ENCODE measurements around the gene FOXO3. TPM values are rescaled to one million over a fixed set of nuclear protein-coding genes. Genes with fewer than 3 reads are reported as not detected.
"Not testable (repeated sequence)": the region's sequence is repeated elsewhere in the genome, so short reads cannot be mapped to it uniquely, and the experiment has no call there.

FOXO3 gene
- total and polyA plus RNA-seq, 3 experiments from 2014 or later = 14.1 to 31.1 (median 15.0) TPM

DNA sequence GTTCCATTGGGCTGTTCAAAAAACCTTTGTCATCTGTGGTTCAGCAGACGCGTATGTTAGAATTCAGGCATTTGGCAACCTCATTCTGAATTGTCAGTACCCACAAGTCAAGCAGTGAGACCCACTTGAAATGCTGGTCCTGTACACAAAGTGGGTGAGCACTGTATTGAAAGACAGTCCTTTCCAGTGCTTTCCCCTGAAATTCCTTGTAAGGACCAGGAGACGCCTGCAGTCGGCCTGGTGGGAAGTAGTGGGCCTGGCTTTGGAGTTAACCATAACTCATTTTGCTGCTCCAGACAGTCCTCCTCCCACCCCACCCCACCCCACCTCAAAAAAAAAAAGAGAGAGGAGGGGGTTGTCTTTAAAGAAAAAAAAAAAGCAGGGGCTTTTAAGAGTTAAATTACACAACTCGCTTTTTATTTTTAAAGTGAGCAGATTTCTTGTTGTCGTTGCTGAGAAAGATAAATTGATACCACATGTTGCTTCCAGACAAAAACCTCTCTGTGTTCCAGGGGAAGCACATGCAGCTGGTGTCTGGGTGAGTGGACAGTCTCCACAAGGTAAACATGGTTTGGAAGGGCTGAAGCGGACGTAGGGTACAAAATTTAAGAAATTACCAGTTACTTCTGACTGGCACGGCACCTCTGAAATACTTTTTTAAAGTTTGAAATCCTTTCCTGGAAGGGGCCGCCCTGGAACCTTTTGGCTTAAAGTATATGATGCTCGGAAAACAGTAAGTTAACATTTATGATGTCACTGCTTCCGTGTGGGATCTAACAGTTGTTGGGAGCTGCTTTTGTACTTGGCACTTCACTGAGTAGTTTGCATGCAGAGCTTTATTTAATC, 95.3 kb downstream of the FOXO3 start:
- no peak for DNase-seq

DNA sequence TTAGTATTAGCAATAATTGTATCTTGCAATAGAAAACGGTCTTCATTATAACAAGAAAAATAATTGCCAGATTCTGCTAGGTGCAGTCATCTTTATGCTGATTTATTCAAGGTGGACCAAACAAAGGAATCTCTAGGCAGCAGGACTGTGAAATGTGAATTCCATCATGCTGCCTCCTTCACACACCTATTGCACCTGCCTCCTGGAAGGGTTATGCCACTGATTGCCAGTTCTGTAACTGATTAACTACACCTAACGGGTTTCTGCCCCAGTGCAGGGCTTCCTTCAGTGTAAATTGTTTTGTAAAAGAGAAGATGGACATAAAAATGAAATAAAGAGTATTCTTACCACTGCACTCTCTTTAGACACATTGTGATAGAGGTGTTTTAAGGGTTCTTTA, 96.1 kb downstream of the FOXO3 start:
- peaks cover 45 to 79% (median 72%) of the 10 kb centered on the region in 3 donors for H3K4me1 Mint-ChIP-seq
- H3K4me3 Mint-ChIP-seq = no peak overlapping the region
- Histone ChIP-seq H3K4me1 (ENCODE audit: insufficient read depth, low read length) (peaks cover 6% of the 10 kb centered on the region), H3K36me3 (ENCODE audit: insufficient read depth, low read length) (no peaks in the 10 kb centered on the region), H3K27me3 (ENCODE audit: insufficient read depth, low read length, poor library complexity, severe bottlenecking) (no peaks in the 10 kb centered on the region), H3K27ac (ENCODE audit: low read depth, low read length) (no peak overlapping the region), H3K4me3 (ENCODE audit: low read length) (no peak overlapping the region), H3K9me3 (ENCODE audit: low read length) (no peaks in the 10 kb centered on the region)
- no peak overlapping the region for H3K27ac Mint-ChIP-seq
- POLR2A ChIA-PET = no interaction called here
- CTCF ChIA-PET = no interaction called here
- peaks cover 0 to 1% (median 0%) of the 10 kb centered on the region in 3 donors for H3K36me3 Mint-ChIP-seq
- no peaks in the 10 kb centered on the region for H3K27me3 Mint-ChIP-seq
- no peak for DNase-seq
- H3K9me3 Mint-ChIP-seq = no peaks in the 10 kb centered on the region

More for the DNA sequence above, 95.3 kb downstream of the FOXO3 start:
- Mint-ChIP-seq H3K4me1 (peaks cover 48 to 83% (median 72%) of the 10 kb centered on the region in 3 donors), H3K9me3 (no peaks in the 10 kb centered on the region), H3K36me3 (peaks cover 0 to 1% (median 0%) of the 10 kb centered on the region in 3 donors), H3K27ac (peak overlapping the region in 1 of 8 donors; percentile 75), H3K4me3 (peak overlapping the region in 1 of 7 donors; percentile 51), H3K27me3 (no peaks in the 10 kb centered on the region)
- Histone ChIP-seq H3K4me3 (ENCODE audit: low read length) (no peak overlapping the region), H3K4me1 (ENCODE audit: insufficient read depth, low read length) (peaks cover 6% of the 10 kb centered on the region), H3K36me3 (ENCODE audit: insufficient read depth, low read length) (no peaks in the 10 kb centered on the region), H3K27me3 (ENCODE audit: insufficient read depth, low read length, poor library complexity, severe bottlenecking) (no peaks in the 10 kb centered on the region), H3K27ac (ENCODE audit: low read depth, low read length) (no peak overlapping the region), H3K9me3 (ENCODE audit: low read length) (no peaks in the 10 kb centered on the region)
- CTCF ChIA-PET = no interaction called here
- POLR2A ChIA-PET = no interaction called here

DNA sequence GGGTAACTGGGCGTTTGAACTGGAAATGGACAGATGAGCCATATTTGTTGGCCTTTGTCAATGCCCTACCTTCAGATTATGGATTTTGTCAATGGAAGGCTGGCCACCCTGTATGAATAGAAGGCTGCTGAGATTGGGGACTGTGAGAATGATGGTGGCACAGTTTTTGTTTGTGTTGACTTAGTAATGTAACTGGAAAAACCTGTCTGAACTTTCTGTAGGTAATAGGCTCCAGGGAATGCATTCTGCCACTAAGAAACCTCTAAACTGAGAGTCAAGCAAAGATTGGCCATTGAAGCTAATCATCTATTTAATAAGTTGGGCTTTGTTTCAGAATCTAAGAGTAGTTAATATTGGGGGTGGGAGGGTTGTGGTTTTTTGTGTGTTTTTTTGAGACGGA, 97.5 kb downstream of the FOXO3 start:
- Mint-ChIP-seq H3K36me3 (peaks cover 0 to 9% (median 1%) of the 10 kb centered on the region in 3 donors), H3K9me3 (no peaks in the 10 kb centered on the region), H3K27ac (peak overlapping the region in 1 of 8 donors; percentile 70), H3K27me3 (no peaks in the 10 kb centered on the region), H3K4me3 (no peak overlapping the region), H3K4me1 (peaks cover 36 to 71% (median 67%) of the 10 kb centered on the region in 3 donors)
- Histone ChIP-seq H3K27ac (ENCODE audit: low read depth, low read length) (no peak overlapping the region), H3K4me1 (ENCODE audit: insufficient read depth, low read length) (peaks cover 6% of the 10 kb centered on the region), H3K9me3 (ENCODE audit: low read length) (no peaks in the 10 kb centered on the region), H3K4me3 (ENCODE audit: low read length) (no peak overlapping the region), H3K27me3 (ENCODE audit: insufficient read depth, low read length, poor library complexity, severe bottlenecking) (no peaks in the 10 kb centered on the region), H3K36me3 (ENCODE audit: insufficient read depth, low read length) (no peaks in the 10 kb centered on the region)
- ChIA-PET POLR2A (no interaction called here), CTCF (interaction anchor here (1.1 kb wide), 1 partner anchor 9 kb away, joined by 3 read pairs; no protein-coding TSS in a partner anchor)
- no peak for DNase-seq

DNA sequence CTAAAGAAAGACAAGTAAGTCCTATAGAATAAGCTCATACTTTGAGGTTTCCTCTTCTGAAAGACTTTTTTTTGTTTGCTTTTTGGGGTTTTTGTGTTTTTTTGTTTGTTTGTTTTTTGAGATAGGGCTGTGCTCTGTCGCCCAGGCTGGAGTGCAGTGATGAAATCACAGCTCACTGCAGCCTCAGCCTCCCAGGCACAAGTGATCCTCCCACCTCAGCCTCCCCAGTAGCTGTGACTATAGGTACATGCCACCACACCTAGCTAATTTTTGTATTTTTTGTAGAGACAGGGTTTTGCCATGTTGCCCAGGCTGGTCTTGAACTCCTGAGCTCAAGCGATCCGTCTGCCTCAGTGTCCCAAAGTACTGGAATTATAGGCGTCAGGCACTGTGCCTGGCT, 98.1 kb downstream of the FOXO3 start:
- H3K27me3 Mint-ChIP-seq; H3K4me1 ChIP-seq (ENCODE audit: insufficient read depth, low read length); H3K4me3 Mint-ChIP-seq; POLR2A ChIA-PET; H3K4me3 ChIP-seq (ENCODE audit: low read length); H3K9me3 ChIP-seq (ENCODE audit: low read length); H3K9me3 Mint-ChIP-seq; H3K27ac Mint-ChIP-seq; H3K27me3 ChIP-seq (ENCODE audit: insufficient read depth, low read length, poor library complexity, severe bottlenecking); DNase-seq; H3K36me3 ChIP-seq (ENCODE audit: insufficient read depth, low read length); H3K27ac ChIP-seq (ENCODE audit: low read depth, low read length): not testable (repeated sequence)
- CTCF ChIA-PET = interaction anchor here (1.1 kb wide), 1 partner anchor 8 kb away, joined by 3 read pairs; no protein-coding TSS in a partner anchor
- Mint-ChIP-seq H3K4me1 (peaks cover 30 to 64% (median 61%) of the 10 kb centered on the region in 3 donors), H3K36me3 (peaks cover 0 to 14% (median 1%) of the 10 kb centered on the region in 3 donors)

DNA sequence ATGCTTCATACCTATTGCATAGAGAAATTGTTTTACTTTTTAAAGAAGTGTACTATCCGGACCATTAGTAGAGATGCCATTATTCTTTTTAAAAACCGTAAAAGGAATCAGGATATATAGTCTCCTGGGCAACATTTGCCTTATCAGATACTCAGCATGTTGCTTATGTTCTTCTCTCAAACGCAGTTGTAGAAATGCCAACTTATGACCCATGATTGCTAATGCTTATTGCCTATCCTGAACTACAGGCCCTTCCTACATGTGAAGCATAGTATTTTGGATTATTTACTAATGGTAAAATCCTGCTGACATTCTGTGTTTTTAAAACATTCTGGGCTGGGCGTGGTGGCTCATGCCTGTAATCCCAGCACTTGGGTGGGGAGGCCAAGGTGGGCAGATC, 99.5 kb downstream of the FOXO3 start:
- H3K36me3 Mint-ChIP-seq = peaks cover 0 to 24% (median 8%) of the 10 kb centered on the region in 3 donors
- peaks cover 27 to 54% (median 54%) of the 10 kb centered on the region in 3 donors for H3K4me1 Mint-ChIP-seq
- Histone ChIP-seq H3K4me3 (ENCODE audit: low read length) (no peak overlapping the region), H3K36me3 (ENCODE audit: insufficient read depth, low read length) (no peaks in the 10 kb centered on the region), H3K27ac (ENCODE audit: low read depth, low read length) (no peak overlapping the region), H3K27me3 (ENCODE audit: insufficient read depth, low read length, poor library complexity, severe bottlenecking) (no peaks in the 10 kb centered on the region), H3K9me3 (ENCODE audit: low read length) (no peaks in the 10 kb centered on the region), H3K4me1 (ENCODE audit: insufficient read depth, low read length) (no peaks in the 10 kb centered on the region)
- ChIA-PET POLR2A (no interaction called here), CTCF (no interaction called here)
- H3K27ac Mint-ChIP-seq = no peak overlapping the region
- H3K9me3 Mint-ChIP-seq = no peaks in the 10 kb centered on the region
- no peak overlapping the region for H3K4me3 Mint-ChIP-seq
- no peaks in the 10 kb centered on the region for H3K27me3 Mint-ChIP-seq
- DNase-seq = no peak

DNA sequence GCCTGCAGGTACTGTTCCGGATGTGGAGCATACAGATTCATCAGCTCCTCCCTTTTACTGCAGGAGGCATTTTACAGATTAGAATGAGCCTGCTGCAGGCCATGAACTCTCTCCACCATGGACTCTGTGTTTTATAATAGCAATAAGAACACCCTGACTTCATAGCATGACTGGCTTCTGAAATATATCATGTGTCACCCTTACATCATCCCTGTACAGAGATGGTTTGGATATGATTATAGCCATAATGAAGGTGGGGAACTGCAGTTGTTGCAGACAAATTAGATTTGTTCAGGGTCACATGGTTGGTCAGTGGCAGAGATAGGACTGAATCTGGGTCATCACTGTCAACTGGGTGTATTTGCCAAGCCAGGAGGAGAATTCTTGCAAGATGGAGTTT, 100.7 kb downstream of the FOXO3 start:
- Mint-ChIP-seq H3K4me1 (peaks cover 27 to 55% (median 54%) of the 10 kb centered on the region in 3 donors), H3K27me3 (no peaks in the 10 kb centered on the region), H3K4me3 (no peak overlapping the region), H3K27ac (no peak overlapping the region), H3K9me3 (no peaks in the 10 kb centered on the region), H3K36me3 (peaks cover 0 to 27% (median 8%) of the 10 kb centered on the region in 3 donors)
- no peaks in the 10 kb centered on the region for H3K27me3 ChIP-seq (ENCODE audit: insufficient read depth, low read length, poor library complexity, severe bottlenecking)
- ChIA-PET CTCF (no interaction called here), POLR2A (no interaction called here)
- H3K4me3 ChIP-seq (ENCODE audit: low read length) = no peak overlapping the region
- H3K4me1 ChIP-seq (ENCODE audit: insufficient read depth, low read length) = no peaks in the 10 kb centered on the region
- no peak overlapping the region for H3K27ac ChIP-seq (ENCODE audit: low read depth, low read length)
- no peaks in the 10 kb centered on the region for H3K9me3 ChIP-seq (ENCODE audit: low read length)
- no peak for DNase-seq
- H3K36me3 ChIP-seq (ENCODE audit: insufficient read depth, low read length) = no peaks in the 10 kb centered on the region

DNA sequence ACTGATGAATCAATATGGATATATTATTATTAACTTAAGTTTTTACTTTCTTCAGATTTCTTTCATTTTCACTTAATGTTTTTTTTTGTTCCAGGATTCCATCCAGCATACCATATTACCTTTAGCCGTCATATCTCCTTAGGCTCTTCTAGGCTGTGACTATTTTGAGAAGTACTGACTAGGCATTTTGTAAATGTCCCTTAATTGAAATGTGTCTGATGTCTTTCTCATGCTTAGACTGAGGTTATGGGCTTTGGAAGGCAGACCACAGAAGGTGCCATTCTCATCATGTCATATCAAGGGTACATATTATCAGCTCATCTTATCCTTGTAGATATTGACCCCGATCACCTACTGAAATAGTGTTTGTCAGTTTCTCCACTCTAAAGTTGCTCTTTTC, 101.3 kb downstream of the FOXO3 start:
- POLR2A ChIA-PET = no interaction called here
- Histone ChIP-seq H3K9me3 (ENCODE audit: low read length) (no peaks in the 10 kb centered on the region), H3K27me3 (ENCODE audit: insufficient read depth, low read length, poor library complexity, severe bottlenecking) (no peaks in the 10 kb centered on the region), H3K27ac (ENCODE audit: low read depth, low read length) (no peak overlapping the region), H3K4me1 (ENCODE audit: insufficient read depth, low read length) (no peaks in the 10 kb centered on the region), H3K36me3 (ENCODE audit: insufficient read depth, low read length) (no peaks in the 10 kb centered on the region), H3K4me3 (ENCODE audit: low read length) (no peak overlapping the region)
- CTCF ChIA-PET = no interaction called here
- peak overlapping the region in 2 of 8 donors; percentile 1 to 29 for H3K27ac Mint-ChIP-seq
- H3K27me3 Mint-ChIP-seq = no peaks in the 10 kb centered on the region
- H3K4me1 Mint-ChIP-seq = peaks cover 27 to 55% (median 54%) of the 10 kb centered on the region in 3 donors
- peaks cover 0 to 31% (median 12%) of the 10 kb centered on the region in 3 donors for H3K36me3 Mint-ChIP-seq
- no peak for DNase-seq
- no peaks in the 10 kb centered on the region for H3K9me3 Mint-ChIP-seq
- H3K4me3 Mint-ChIP-seq = no peak overlapping the region

- peaks cover 0 to 36% (median 12%) of the 10 kb centered on the region in 3 donors for H3K36me3 Mint-ChIP-seq
- H3K4me1 Mint-ChIP-seq = peaks cover 29 to 56% (median 55%) of the 10 kb centered on the region in 3 donors
- Histone ChIP-seq H3K36me3 (ENCODE audit: insufficient read depth, low read length) (no peaks in the 10 kb centered on the region), H3K4me3 (ENCODE audit: low read length) (no peak overlapping the region), H3K9me3 (ENCODE audit: low read length) (no peaks in the 10 kb centered on the region), H3K27ac (ENCODE audit: low read depth, low read length) (no peak overlapping the region), H3K4me1 (ENCODE audit: insufficient read depth, low read length) (no peaks in the 10 kb centered on the region), H3K27me3 (ENCODE audit: insufficient read depth, low read length, poor library complexity, severe bottlenecking) (no peaks in the 10 kb centered on the region)
- no peaks in the 10 kb centered on the region for H3K9me3 Mint-ChIP-seq
- POLR2A ChIA-PET = no interaction called here
- H3K4me3 Mint-ChIP-seq = no peak overlapping the region
- DNase-seq = no peak
- no peaks in the 10 kb centered on the region for H3K27me3 Mint-ChIP-seq
- CTCF ChIA-PET = no interaction called here
- H3K27ac Mint-ChIP-seq = peak overlapping the region in 3 of 8 donors; percentile 36 to 66 (median 49)
Observed at GRCh38 chr6:108662702-108663101, 102.0 kb downstream of the FOXO3 start.

Measured in CD8-positive, alpha-beta memory T cell (primary cell).